Left lung (tissue), 10 donors: ENCODE data around the gene HAND2. TPM values are rescaled to one million over a fixed set of nuclear protein-coding genes. Genes with fewer than 3 reads are reported as not detected.

Experiments used
- ATAC-seq: fragments of 200-7000 bp; cut with Tn5 transposase; one replicate; pipeline ENCODE4 v1.9.1; 2020; ENCODE audit warnings: moderate library complexity
- DNase-seq, 4 donors: peaks; one replicate each; pipeline ENCODE4 v3.0.0-alpha.2; 2013 to 2020
- H3K27ac ChIP-seq, 2 donors: fragments of 200-600 bp; sonication (generic) in 1 of 2; one replicate each; pipeline versions ENCODE4 v1.5.0 to v1.8.0; 2020 to 2021
- H3K27me3 ChIP-seq, 2 donors: fragments of 200-600 bp; sonication (generic) in 1 of 2; one replicate each; pipeline versions ENCODE4 v1.5.0 to v1.8.0; 2020 to 2021
- H3K36me3 ChIP-seq, 2 donors: fragments of 200-600 bp; sonication (generic) in 1 of 2; one replicate each; pipeline versions ENCODE4 v1.5.0 to v1.8.0; 2020 to 2021
- H3K4me1 ChIP-seq, 2 donors: fragments of 200-600 bp; one replicate each; pipeline ENCODE4 v1.8.0; 2021
- H3K4me3 ChIP-seq, 2 donors: fragments of 200-600 bp; sonication (generic) in 1 of 2; one replicate each; pipeline versions ENCODE4 v1.5.0 to v1.8.0; 2020 to 2021; ENCODE audit warnings: mild to moderate bottlenecking in 1 of 2
- H3K9me3 ChIP-seq, 2 donors: fragments of 200-600 bp; sonication (generic) in 1 of 2; one replicate each; pipeline versions ENCODE4 v1.5.0 to v1.8.0; 2020 to 2021
- CTCF ChIP-seq, 2 donors: fragments of 200-600 bp; sonication (generic) in 1 of 2; IDR thresholded peaks; one replicate each; pipeline versions ENCODE4 v1.5.0 to v1.8.0; 2021; ENCODE audit warnings: antibody characterized with exemption in 2 of 2
- intact Hi-C, 2 donors: fragments of 100-400 bp; cut with DNase I; formaldehyde crosslinking; loops; one replicate each; pipeline versions ENCODE4 v1.11.2 to v1.14.2; 2022
- polyA plus RNA-seq, 6 donors: library from polyadenylated mRNA; unstranded; fragments of 120-200 nt; gene quantifications; one replicate each; pipeline ENCODE4 v1.2.1, GENCODE V29; 2013; ENCODE audit not compliant: insufficient read length in 6 of 6
- total RNA-seq, 2 donors: library from RNA; stranded (reverse); fragmentation: NEBNext Ultra II Directional; extraction: Animal tissue kit (Norgen Biotek cat#: 25700); gene quantifications; one replicate each; pipeline ENCODE4 v1.2.1, GENCODE V29; 2021
- donor health status: DM: no; HTN: yes; CAD: no.
- donor health status: DM: no; HTN: no; CAD: no.

HAND2 gene
- total and polyA plus RNA-seq, 8 donors = 0.20 to 0.41 (median 0.20) TPM; not detected in 3

DNA sequence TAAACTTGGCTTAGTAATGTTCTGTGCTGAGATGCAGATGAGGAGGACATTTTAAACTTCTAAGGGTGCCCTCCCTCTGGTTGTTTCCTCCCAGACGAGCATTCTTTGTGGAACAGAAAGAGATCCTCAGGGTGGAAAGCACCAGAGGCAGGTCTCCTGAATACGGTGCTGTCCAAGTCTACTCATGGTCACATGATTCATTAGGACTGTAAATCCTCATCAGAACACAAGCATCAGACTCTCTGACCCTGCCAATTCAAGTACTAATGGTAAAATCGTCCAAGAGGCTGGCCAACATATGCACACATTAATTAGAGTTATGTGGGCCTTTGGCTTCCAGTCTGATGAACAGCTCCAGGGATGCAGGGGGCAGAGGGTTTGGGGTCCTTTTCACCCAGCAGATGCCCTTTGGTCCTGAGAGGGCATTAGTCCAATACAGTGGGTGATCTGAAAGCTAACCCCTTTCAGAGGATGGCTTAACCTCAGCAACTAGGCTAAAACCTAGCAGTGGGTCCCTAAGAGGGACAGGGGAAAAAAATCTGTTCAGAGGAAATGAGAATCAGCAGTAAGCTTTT is 18.2 kb downstream of the HAND2 start:
- DNase-seq = no peak
- Histone ChIP-seq H3K9me3 (no peaks in the 10 kb centered on the region), H3K27me3 (peaks cover 98 to 100% of the 10 kb centered on the region in 2 donors), H3K36me3 (no peaks in the 10 kb centered on the region), H3K4me1 (peaks cover 0 to 6% of the 10 kb centered on the region in 2 donors), H3K27ac (no peak overlapping the region), H3K4me3 (no peak overlapping the region)
- intact Hi-C loops = no loop called here
- no peak for ATAC-seq
- TF ChIP-seq CTCF (IDR thresholded peaks at IDR 0.05) = no peak

GRCh38 chr4:173509036-173510001 is 20.7 kb downstream of the HAND2 start:
- no peak overlapping the region for H3K27ac ChIP-seq
- no peak for TF ChIP-seq CTCF (IDR thresholded peaks at IDR 0.05)
- ATAC-seq (peak; percentile 51), DNase-seq (peak in 2 of 4 donors; percentile 69 to 77)
- peaks cover 97 to 100% of the 10 kb centered on the region in 2 donors for H3K27me3 ChIP-seq
- H3K36me3 ChIP-seq = no peaks in the 10 kb centered on the region
- intact Hi-C loops = no loop called here
- peak overlapping the region; percentile 21 to 34 for H3K4me3 ChIP-seq
- H3K9me3 ChIP-seq = no peaks in the 10 kb centered on the region
- peaks cover 0 to 6% of the 10 kb centered on the region in 2 donors for H3K4me1 ChIP-seq

- intact Hi-C loops = no loop called here
- H3K9me3 ChIP-seq = no peaks in the 10 kb centered on the region
- peaks cover 97 to 100% of the 10 kb centered on the region in 2 donors for H3K27me3 ChIP-seq
- no peak for TF ChIP-seq CTCF (IDR thresholded peaks at IDR 0.05)
- H3K36me3 ChIP-seq = no peaks in the 10 kb centered on the region
- no peak overlapping the region for H3K4me3 ChIP-seq
- no peak overlapping the region for H3K27ac ChIP-seq
- ATAC-seq (no peak), DNase-seq (no peak)
- H3K4me1 ChIP-seq = peaks cover 0 to 6% of the 10 kb centered on the region in 2 donors
Observed at GRCh38 chr4:173508386-173509035, 21.5 kb downstream of the HAND2 start.

- intact Hi-C loops = no loop called here
- no peak overlapping the region for H3K27ac ChIP-seq
- no peak for TF ChIP-seq CTCF (IDR thresholded peaks at IDR 0.05)
- H3K4me3 ChIP-seq = no peak overlapping the region
- no peaks in the 10 kb centered on the region for H3K9me3 ChIP-seq
- DNase-seq (no peak), ATAC-seq (no peak)
- H3K27me3 ChIP-seq = peaks cover 98 to 100% of the 10 kb centered on the region in 2 donors
- peaks cover 0 to 6% of the 10 kb centered on the region in 2 donors for H3K4me1 ChIP-seq
- H3K36me3 ChIP-seq = no peaks in the 10 kb centered on the region
Observed at GRCh38 chr4:173507471-173508385, 22.3 kb downstream of the HAND2 start.
